WERI-Rb-1 (cell line): ENCODE results near the gene ATOH1.

Source experiments
- DNase-seq: peaks from one replicate; pipeline ENCODE4 v3.0.0-alpha.2; 2020
- H3K27ac ChIP-seq: fragments of 250-450 bp; sonication (Bioruptor Pico); 2 replicates; pipeline ENCODE4 v1.5.1; 2020; ENCODE audit warnings: mild to moderate bottlenecking, moderate library complexity
- H3K27me3 ChIP-seq: fragments of 250-450 bp; sonication (Bioruptor Pico); 2 replicates; pipeline ENCODE4 v1.5.1; 2021; ENCODE audit warnings: mild to moderate bottlenecking, low read depth, moderate library complexity; ENCODE audit not compliant: insufficient read depth, severe bottlenecking
- H3K36me3 ChIP-seq: fragments of 250-450 bp; sonication (Bioruptor Pico); 2 replicates; pipeline ENCODE4 v1.5.1; 2020; ENCODE audit warnings: mild to moderate bottlenecking, moderate library complexity
- H3K4me3 ChIP-seq: 2 replicates; pipeline ENCODE4 v1.5.1; 2011; ENCODE audit warnings: low read depth, mild to moderate bottlenecking, control low read depth, low read length
- H3K9me3 ChIP-seq: fragments of 250-450 bp; sonication (Bioruptor Pico); 2 replicates; pipeline ENCODE4 v1.5.1; 2021; ENCODE audit warnings: mild to moderate bottlenecking, moderate library complexity; ENCODE audit not compliant: severe bottlenecking
- TF ChIP-seq, protein P1 (sequence below): IDR thresholded peaks from 2 replicates; pipeline ENCODE4 v1.5.1; 2011; ENCODE audit warnings: low read depth, mild to moderate bottlenecking, control low read depth, inconsistent platforms, low read length

Gene ATOH1

DNA sequence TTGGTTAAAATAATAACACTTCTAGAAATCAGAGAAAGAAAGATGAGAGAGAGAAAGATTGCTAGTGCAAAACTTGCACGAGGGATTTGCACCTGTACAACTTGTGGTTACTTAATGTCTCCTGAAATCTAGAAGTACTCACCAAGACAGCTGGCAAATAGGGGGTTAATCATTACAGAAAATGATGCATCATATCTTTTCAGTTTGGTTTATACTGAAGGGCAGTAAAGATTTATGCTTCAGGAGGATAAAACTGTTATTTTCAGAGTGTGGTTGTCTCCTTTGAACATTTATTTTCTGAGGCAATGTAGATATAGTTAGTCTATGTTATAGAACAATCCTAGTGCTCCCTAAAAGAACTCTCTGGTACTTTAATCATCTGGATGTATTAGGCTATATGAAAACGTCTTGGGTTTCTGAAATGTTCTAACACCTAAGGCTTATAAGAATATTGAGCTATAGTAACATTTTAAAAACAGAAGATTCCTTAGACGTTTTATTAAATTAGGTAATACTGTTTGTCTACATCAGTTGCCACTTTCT, 13.3 kb downstream of the ATOH1 start:
- Histone ChIP-seq H3K27me3 (peaks cover 8% of the 10 kb centered on the region), H3K27ac (no peak overlapping the region), H3K36me3 (no peaks in the 10 kb centered on the region), H3K9me3 (no peaks in the 10 kb centered on the region), H3K4me3 (no peak overlapping the region)
- TF ChIP-seq, protein P1, sequence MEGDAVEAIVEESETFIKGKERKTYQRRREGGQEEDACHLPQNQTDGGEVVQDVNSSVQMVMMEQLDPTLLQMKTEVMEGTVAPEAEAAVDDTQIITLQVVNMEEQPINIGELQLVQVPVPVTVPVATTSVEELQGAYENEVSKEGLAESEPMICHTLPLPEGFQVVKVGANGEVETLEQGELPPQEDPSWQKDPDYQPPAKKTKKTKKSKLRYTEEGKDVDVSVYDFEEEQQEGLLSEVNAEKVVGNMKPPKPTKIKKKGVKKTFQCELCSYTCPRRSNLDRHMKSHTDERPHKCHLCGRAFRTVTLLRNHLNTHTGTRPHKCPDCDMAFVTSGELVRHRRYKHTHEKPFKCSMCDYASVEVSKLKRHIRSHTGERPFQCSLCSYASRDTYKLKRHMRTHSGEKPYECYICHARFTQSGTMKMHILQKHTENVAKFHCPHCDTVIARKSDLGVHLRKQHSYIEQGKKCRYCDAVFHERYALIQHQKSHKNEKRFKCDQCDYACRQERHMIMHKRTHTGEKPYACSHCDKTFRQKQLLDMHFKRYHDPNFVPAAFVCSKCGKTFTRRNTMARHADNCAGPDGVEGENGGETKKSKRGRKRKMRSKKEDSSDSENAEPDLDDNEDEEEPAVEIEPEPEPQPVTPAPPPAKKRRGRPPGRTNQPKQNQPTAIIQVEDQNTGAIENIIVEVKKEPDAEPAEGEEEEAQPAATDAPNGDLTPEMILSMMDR, result no peak
- no peak for DNase-seq

DNA sequence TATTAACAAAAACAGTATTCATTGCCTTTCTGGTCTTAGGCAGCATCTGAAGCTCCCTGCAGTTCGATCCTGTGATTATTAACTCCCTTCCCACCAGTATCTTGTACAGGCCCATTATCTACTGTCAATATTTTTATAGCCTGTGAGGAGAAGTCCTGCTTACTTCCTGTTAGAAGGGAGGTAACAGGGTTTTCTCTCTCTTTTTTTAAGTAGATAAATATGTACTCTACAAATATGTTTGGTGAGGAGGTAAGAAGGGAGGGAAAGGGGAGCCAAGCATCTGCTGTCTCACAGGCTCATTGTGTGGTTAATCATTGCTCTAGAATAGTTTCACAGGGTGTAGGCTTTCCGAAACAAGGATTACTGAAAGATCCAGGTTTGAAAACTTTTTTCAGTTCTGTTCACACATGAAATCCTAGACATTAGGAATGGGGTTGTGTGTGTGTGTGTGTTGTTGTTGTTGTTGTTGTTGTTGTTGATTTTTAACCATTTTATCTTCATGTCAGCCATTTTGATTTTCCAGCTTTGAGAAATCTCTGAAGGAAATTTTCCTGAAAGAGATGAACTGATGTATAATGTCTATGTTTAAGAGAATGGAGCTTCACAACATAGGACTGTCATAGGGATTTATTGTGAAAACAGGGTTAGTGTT, 14.2 kb downstream of the ATOH1 start:
- no peaks in the 10 kb centered on the region for H3K9me3 ChIP-seq
- H3K27me3 ChIP-seq, result peaks cover 8% of the 10 kb centered on the region
- TF ChIP-seq, protein P1, result no peak
- H3K4me3 ChIP-seq, result no peak overlapping the region
- H3K36me3 ChIP-seq, result no peaks in the 10 kb centered on the region
- H3K27ac ChIP-seq, result no peak overlapping the region
- DNase-seq, result no peak

DNA sequence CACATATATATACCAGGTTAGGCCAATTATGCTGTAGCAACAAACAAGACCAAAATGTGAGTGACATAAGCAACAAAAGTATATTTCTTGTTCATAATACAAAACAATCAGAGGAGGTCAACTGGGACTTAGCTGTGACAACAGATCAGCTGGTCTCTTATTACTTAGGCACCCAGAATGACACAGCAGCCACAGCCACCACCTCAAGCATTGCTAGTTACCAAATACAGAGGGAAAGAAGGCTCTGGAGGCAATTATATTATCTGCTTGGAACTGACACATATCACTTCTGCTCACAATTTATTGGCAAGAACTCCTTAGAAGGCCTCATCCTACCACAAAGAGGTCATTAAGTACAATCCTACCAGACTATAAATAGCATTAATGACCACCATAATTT, 15.2 kb downstream of the ATOH1 start:
- no peak for DNase-seq
- Histone ChIP-seq H3K27ac (no peak overlapping the region), H3K9me3 (no peaks in the 10 kb centered on the region), H3K4me3 (no peak overlapping the region), H3K36me3 (no peaks in the 10 kb centered on the region), H3K27me3 (peaks cover 4% of the 10 kb centered on the region)
- TF ChIP-seq, protein P1, result no peak

DNA sequence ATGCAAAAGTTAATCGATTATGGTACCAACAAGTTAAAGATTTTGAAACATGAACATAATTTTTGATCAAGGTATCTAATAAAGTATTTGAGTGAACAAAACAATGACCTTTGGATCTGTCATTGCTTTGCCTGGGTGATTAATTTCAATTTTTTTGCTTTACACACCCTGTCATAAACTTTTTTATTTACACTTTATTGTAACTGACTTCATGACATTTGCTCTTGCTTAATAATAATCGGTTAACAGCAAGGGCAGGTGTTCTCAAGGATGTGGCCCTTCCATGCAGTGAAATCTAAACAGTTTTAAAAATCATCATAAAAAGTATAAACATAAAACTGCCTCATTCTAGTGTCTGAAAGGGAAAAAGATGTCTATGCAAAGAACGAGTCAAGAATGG, 24.1 kb downstream of the ATOH1 start:
- Histone ChIP-seq H3K4me3 (no peak overlapping the region), H3K27me3 (no peaks in the 10 kb centered on the region), H3K9me3 (no peaks in the 10 kb centered on the region), H3K27ac (no peak overlapping the region), H3K36me3 (no peaks in the 10 kb centered on the region)
- no peak for DNase-seq
- TF ChIP-seq, protein P1, result no peak

DNA sequence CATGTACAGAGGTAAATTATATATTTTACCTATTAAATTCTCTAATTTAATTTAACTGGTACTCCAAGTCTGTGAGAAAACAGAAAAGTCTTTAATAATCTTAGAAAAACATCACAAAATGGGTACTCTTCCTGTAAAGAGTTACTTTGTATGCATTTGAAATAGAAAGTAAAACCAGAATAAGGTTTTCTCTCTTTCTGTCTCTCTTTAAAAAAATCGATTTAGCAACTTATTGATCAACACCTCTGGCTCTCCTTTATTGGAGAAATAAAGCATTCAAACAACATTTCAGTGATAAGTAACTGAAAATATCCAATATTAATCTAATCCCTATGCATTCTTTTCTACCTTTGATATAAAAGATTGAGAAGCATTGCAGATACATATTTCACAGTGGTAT, 27.4 kb downstream of the ATOH1 start:
- H3K27ac ChIP-seq, result no peak overlapping the region
- H3K27me3 ChIP-seq, result no peaks in the 10 kb centered on the region
- no peaks in the 10 kb centered on the region for H3K9me3 ChIP-seq
- H3K36me3 ChIP-seq, result no peaks in the 10 kb centered on the region
- TF ChIP-seq, protein P1, result no peak
- no peak overlapping the region for H3K4me3 ChIP-seq
- no peak for DNase-seq

DNA sequence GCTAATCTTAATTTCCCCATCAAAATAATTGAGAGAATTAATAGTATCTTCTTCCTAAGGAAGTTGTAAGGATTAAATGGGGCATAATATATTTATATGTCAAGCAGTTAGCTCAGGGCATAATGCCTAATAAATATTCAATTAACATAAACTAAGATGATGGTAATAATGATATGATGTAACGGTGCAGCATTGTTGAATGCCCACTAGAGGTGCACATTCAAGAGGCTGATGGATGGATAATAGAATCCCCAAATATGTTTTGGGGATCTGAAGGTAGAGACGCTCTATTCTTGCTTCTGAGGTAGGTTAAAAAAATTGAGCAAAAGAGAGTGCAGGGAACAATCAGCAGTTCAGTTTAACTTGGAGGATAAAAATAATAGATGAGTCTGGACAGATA, 37.1 kb downstream of the ATOH1 start:
- no peaks in the 10 kb centered on the region for H3K36me3 ChIP-seq
- H3K27ac ChIP-seq, result no peak overlapping the region
- H3K27me3 ChIP-seq, result no peaks in the 10 kb centered on the region
- H3K9me3 ChIP-seq, result no peaks in the 10 kb centered on the region
- TF ChIP-seq, protein P1, result no peak
- no peak for DNase-seq
- no peak overlapping the region for H3K4me3 ChIP-seq
